GM13976 (cell line): ENCODE data around the gene FRS2.

Source experiments
- DNase-seq: peaks from one replicate; pipeline ENCODE4 v3.0.0; 2012; ENCODE audit warnings: low spot score
- in situ Hi-C: fragments of 300-500 bp; cut with MboI; formaldehyde crosslinking; loops from one replicate; pipeline ENCODE4 v1.12.0; 2022; ENCODE audit warnings: low sequenced_read_pairs, mixed read lengths, inconsistent platforms; ENCODE audit not compliant: unreplicated experiment
- TF ChIP-seq, protein P1 (sequence below): IDR thresholded peaks from 2 replicates; pipeline ENCODE4 v1.5.1; 2012; ENCODE audit warnings: borderline replicate concordance, mild to moderate bottlenecking; ENCODE audit not compliant: insufficient read depth; ENCODE audit errors: extremely low read depth, missing control alignments, control extremely low read depth

The FRS2 gene

DNA sequence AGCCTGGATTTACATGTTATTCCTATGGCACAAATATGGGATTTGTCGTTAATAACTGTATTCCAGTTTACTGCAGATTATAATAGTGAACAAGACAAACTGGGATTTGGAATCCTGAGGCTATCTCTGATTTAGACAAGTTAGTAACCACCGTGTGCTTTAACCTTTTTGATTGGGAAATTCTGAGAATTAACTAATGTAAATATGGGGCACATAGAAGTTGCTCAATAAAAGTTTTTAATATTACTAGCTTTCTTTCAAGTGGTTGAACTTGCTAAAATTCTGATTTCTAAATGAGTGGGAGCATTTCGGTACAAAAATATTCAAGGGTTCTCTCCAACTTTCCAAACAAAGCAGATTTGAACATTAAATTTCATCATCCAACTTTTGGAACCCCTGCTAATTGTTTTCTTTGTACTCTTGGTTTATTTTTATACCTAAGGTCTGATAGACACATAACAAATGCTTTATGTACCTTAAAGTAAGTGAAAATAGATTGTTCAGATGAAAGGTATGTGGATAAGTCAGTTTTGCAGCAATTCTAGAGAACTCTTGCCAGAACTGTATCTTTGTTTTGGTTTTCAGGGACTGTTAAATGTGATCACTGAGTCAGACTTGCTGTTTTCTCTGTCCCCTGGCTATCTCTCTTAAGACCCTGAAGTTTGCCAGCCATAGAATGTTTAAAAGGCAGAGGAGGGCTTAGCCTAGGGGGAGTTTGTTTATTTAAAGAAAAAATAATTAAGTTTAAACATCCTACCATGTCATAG, 57.5 kb downstream of the FRS2 start:
- TF ChIP-seq, protein P1, sequence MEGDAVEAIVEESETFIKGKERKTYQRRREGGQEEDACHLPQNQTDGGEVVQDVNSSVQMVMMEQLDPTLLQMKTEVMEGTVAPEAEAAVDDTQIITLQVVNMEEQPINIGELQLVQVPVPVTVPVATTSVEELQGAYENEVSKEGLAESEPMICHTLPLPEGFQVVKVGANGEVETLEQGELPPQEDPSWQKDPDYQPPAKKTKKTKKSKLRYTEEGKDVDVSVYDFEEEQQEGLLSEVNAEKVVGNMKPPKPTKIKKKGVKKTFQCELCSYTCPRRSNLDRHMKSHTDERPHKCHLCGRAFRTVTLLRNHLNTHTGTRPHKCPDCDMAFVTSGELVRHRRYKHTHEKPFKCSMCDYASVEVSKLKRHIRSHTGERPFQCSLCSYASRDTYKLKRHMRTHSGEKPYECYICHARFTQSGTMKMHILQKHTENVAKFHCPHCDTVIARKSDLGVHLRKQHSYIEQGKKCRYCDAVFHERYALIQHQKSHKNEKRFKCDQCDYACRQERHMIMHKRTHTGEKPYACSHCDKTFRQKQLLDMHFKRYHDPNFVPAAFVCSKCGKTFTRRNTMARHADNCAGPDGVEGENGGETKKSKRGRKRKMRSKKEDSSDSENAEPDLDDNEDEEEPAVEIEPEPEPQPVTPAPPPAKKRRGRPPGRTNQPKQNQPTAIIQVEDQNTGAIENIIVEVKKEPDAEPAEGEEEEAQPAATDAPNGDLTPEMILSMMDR, result no peak
- DNase-seq, result no peak
- in situ Hi-C loops, result no loop called here

DNA sequence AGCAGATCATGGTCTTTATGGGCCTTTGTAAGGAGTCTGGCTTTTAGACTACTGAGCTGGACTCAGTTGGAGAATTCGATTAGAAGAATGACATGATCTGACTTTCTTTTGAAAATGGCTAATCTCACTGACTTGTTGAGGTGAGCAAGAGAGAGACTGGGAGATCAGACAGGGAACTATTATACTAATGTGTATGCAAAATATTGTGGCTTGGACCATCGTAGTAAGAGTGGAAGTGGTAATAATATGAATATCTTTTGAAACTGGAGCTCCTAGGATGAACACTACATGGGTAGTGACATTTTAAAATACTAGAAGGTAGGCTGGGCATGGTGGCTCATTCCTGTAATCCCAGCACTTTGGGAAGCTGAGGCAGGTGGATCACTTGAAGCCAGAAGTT, 58.8 kb downstream of the FRS2 start:
- in situ Hi-C loops, result no loop called here
- TF ChIP-seq, protein P1, result no peak
- DNase-seq, result no peak

DNA sequence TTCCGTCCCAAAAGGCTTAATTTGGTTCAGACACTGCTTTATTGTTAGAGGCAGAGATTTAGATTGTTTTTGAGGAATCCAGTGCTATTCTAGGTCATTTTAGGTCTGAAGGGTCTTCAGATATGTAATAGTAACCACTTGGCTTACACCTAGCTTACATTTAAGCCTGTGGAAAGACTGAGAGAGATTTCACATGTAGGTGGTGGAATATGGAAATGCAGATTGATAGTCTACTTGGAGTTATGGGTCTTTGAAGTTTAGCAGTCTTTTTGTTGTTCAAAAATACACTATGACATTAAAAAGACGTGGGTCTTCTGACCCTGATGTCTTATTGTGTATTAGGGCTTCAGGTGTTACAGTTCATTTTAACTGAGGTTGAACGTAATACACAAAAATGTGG, 63.7 kb downstream of the FRS2 start:
- DNase-seq, result no peak

DNA sequence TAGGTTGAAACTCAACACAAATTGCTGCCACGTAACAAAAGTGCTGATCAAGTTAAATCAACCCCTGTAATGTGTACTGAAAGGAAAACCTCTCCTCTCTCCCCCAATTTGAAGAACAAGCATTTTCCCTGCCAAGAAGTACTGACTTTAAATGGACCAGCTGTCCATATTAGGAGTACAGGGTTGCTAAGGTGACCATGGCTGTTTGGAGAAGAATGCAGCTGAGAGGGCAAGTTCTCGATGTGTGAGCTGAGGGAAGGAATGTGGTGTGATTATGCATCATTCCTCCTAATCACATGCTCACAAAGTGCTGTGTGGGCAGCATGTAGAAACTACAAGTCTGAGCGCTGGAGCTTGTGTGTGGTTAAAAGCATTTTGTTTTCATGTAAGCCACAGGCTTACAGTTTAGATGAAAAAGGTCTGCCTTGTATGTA, 64.2 kb downstream of the FRS2 start:
- TF ChIP-seq, protein P1, result no peak

More for the DNA sequence above, 63.7 kb downstream of the FRS2 start:
- in situ Hi-C loops, result no loop called here
- TF ChIP-seq, protein P1, result no peak

DNA sequence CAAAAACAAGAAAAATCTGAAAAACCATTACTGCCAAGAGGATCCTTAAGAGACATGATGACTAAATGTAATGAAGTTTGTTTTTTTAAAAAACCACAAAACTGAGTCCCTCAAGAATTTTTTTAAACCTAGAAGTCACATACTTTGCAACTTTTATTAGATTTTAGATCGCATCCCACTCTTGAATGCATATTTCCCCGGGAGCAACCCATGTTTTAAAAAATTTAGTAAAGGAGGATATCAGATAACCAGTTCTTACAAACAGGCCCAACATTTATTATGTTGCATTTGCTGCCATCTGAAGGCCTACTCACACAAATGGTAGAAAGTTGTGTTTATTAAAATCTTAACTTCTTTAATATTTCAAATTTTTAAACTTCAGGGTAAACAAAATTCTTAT, 70.8 kb downstream of the FRS2 start:
- no peak for DNase-seq
- in situ Hi-C loops, result no loop called here
- TF ChIP-seq, protein P1, result no peak

More for the DNA sequence above, 64.2 kb downstream of the FRS2 start:
- in situ Hi-C loops, result no loop called here
- DNase-seq, result peak; percentile 58

DNA sequence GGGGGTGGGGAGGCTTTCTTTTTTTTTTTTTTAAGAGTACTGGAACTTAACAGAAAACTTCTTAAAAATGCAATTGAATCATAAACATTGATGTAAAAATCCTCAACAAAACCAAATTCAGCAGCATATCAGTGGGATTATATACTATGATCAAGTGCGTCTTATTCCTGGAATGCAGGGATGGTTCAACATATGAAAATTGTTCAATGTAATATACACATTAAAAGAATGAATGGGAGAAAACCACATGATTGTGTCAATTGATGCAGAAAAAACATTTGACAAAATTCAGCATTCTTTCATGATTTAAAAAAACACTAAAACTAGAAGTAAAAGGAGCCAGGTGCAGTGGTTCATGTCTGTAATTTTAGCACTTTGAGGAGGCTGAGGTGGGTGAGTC, 73.9 kb downstream of the FRS2 start:
- in situ Hi-C loops, result no loop called here
- DNase-seq, result no peak
- TF ChIP-seq, protein P1, result no peak
